ENCODE results near the gene CR1.
A peak's percentile ranks its signal among the peaks of the same experiment; 100 is the strongest.
"Not testable (repeated sequence)": the region's sequence is repeated elsewhere in the genome, so short reads cannot be mapped to it uniquely, and the experiment has no call there.

The CR1 gene

DNA sequence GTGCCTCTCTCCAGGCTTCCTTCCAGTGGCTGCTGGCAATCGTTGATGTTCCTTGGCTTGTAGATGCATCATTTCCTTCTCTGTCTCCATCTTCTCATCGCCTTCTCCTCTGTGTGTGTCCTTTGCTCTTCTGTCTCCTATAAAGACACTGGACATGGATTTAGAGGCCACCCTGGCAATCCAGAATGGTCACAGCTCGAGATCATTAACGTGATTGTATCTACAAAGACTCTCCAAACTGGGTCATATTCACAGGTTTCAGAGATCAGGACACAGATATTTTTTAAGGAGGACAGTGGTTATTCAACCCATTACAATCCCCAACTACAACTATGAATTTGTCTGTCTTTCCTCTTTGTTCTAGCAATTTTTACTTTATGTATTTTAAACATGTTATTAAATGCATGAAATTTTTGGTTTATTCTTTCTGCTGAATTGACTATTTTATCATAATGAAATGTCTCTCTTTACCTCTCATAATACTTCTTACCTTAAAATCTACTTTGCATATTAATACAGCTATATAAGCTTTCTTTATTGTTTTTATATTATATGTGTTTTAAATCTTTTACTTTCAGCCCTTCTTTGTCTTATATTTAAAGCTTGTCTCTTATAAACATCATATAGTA, 22.8 kb downstream of the CR1 start:
- DNase-seq (ENCODE audit: low read depth): no peak
- TF ChIP-seq CTCF (IDR thresholded peaks at IDR 0.05; ENCODE audit: insufficient read depth, low read depth, low read length, missing control alignments): no peak
- no peak overlapping the region for H3K4me3 ChIP-seq (ENCODE audit: low read length)

DNA sequence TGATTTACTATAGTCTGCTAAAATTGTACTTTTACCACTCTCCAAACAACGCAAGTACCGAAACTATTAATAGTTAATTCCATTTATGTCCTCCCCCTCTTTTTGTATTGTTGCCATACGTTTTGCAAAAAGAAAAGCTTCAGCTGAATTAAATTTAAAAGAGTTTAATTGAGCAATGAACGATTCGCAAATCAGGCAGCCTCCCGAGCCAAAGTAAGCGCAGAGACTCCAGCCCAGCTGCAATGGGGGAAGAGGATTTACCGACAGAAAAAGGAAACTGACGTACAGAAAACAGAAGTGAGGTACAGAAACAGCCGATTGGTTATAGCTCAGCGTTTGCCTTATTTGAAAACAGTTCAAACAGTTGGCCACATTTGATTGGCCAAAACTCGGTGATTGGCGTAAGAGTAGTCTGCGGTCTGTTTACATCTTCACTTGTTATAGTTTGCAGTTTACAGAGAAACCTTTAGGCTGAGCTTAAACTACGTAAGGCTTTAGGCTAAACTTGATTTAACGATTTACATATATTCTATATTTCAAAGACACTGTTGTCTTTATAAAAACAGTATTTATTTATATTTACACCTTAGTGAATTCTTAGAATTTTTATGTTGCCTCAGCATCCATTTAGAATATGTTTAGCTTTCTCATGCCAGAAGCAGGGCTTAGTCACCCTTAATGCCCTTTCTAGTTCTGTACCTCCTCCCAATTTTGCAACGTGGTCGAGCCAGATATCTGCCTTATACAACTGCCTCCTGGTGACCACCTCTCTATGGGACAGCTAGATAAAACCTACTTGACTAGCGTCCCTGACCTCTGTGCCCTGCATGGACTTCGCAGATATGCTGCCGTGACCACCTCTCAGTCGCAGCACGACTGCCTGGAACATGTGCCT, 23.8 kb downstream of the CR1 start:
- H3K4me3 ChIP-seq (ENCODE audit: low read length): no peak overlapping the region
- no peak for TF ChIP-seq CTCF (IDR thresholded peaks at IDR 0.05; ENCODE audit: insufficient read depth, low read depth, low read length, missing control alignments)
- no peak for DNase-seq (ENCODE audit: low read depth)

- DNase-seq (ENCODE audit: low read depth); H3K4me3 ChIP-seq (ENCODE audit: low read length): not testable (repeated sequence)
These were observed 24.7 kb downstream of the CR1 start for GRCh38 chr1:207520400-207521345.

GRCh38 chr1:207525239-207525638, 29.3 kb downstream of the CR1 start:
- not testable (repeated sequence) for DNase-seq (ENCODE audit: low read depth); H3K4me3 ChIP-seq (ENCODE audit: low read length)

DNA sequence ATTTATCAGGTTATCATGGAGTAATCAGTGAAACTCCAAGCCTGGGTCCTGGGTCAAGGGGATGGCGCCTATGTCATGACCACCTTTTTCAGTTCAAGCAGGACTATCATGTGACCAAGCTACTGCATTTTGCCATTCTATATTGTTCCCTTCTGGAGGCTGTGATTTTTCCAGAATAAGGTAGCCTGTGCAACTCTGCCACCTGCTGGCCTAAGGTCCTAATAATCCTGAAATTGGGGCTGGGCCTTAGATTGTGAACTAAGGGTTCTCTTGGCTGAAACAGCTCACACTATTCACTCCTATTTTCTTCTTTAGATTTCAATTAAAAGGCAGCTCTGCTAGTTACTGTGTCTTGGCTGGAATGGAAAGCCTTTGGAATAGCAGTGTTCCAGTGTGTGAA, 32.4 kb downstream of the CR1 start:
- not testable (repeated sequence) for DNase-seq (ENCODE audit: low read depth); H3K4me3 ChIP-seq (ENCODE audit: low read length)

DNA sequence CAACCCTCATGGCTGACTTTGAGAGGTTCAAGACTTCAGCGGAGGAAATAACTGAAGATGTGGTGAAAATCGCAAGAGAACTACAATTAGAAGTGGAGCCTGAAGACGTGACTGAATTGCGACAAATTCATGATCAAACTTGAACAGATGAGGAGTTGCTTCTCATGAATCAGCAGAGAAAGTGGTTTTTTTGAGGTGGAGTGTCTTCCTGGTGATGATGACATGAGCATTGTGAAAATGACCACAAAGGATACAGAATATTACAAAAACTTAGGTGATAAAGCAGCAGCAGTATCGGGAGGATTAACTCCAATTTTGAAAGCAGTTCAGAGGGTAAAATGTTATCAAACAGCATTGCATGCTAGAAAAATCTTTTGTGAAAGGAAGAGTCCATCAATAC, 40.3 kb downstream of the CR1 start:
- not testable (repeated sequence) for H3K4me3 ChIP-seq (ENCODE audit: low read length); DNase-seq (ENCODE audit: low read depth)

DNA sequence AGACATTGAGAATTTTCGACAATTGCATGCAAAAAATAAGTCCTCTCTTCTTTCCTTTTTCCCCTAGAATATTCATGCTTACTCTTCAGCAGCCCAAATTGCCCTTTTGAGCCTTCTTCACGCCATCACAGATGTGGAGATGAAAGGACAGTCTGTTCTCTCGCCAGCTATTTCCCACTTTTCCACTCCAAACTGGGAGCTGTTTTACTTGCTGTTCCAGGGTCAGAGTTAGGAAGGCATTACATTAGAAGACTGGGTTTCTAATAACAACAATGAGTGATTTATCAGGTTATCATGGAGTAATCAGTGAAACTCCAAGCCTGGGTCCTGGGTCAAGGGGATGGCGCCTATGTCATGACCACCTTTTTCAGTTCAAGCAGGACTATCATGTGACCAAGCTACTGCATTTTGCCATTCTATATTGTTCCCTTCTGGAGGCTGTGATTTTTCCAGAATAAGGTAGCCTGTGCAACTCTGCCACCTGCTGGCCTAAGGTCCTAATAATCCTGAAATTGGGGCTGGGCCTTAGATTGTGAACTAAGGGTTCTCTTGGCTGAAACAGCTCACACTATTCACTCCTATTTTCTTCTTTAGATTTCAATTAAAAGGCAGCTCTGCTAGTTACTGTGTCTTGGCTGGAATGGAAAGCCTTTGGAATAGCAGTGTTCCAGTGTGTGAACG, 50.9 kb downstream of the CR1 start:
- DNase-seq (ENCODE audit: low read depth); H3K4me3 ChIP-seq (ENCODE audit: low read length): not testable (repeated sequence)

GRCh38 chr1:207554823-207555222, 58.9 kb downstream of the CR1 start:
- not testable (repeated sequence) for DNase-seq (ENCODE audit: low read depth); H3K4me3 ChIP-seq (ENCODE audit: low read length)

GRCh38 chr1:207565546-207566468, 69.8 kb downstream of the CR1 start:
- TF ChIP-seq CTCF (IDR thresholded peaks at IDR 0.05; ENCODE audit: insufficient read depth, low read depth, low read length, missing control alignments): peak; percentile 41
- no peak overlapping the region for H3K4me3 ChIP-seq (ENCODE audit: low read length)
- DNase-seq (ENCODE audit: low read depth): peak; percentile 15

DNA sequence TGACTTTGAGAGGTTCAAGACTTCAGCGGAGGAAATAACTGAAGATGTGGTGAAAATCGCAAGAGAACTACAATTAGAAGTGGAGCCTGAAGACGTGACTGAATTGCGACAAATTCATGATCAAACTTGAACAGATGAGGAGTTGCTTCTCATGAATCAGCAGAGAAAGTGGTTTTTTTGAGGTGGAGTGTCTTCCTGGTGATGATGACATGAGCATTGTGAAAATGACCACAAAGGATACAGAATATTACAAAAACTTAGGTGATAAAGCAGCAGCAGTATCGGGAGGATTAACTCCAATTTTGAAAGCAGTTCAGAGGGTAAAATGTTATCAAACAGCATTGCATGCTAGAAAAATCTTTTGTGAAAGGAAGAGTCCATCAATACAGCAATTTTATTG, 76.0 kb downstream of the CR1 start:
- not testable (repeated sequence) for H3K4me3 ChIP-seq (ENCODE audit: low read length); DNase-seq (ENCODE audit: low read depth)

GRCh38 chr1:207573074-207573473, 77.1 kb downstream of the CR1 start:
- DNase-seq (ENCODE audit: low read depth); H3K4me3 ChIP-seq (ENCODE audit: low read length): not testable (repeated sequence)

DNA sequence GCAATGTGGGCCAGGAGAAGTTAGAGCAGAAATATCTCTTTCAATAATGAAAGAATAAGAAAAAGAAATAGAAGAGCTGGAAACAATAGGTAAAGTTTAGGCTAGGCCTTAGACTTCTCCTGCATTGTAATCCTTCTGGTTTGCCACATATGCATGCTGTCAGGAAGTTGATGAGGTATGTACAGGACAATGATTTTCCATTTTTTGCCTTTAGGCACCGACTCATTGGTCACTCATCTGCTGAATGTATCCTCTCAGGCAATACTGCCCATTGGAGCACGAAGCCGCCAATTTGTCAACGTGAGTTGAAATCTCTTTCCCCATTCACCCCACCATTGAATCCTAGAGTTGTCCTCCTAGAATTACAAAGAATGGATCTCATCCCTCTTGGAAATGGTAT, 79.4 kb downstream of the CR1 start:
- not testable (repeated sequence) for H3K4me3 ChIP-seq (ENCODE audit: low read length)
- DNase-seq (ENCODE audit: low read depth): peak; percentile 57

Measured in epithelial cell of esophagus (primary cell).